H9 (cell line): ENCODE measurements around the gene MVD. TPM values are rescaled to one million over a fixed set of nuclear protein-coding genes. Genes with fewer than 3 reads are reported as not detected.

Source experiments
- DNase-seq: peaks from one replicate; pipeline ENCODE4 v3.0.0-alpha.2; 2017
- H2AFZ ChIP-seq: one replicate; pipeline ENCODE4 v1.6.1; 2013; ENCODE audit warnings: mild to moderate bottlenecking, low read length, control low read depth, moderate library complexity
- H2AK5ac ChIP-seq: 2 replicates; pipeline ENCODE4 v1.6.1; 2013; ENCODE audit warnings: low read length, control low read depth, mixed read lengths; ENCODE audit not compliant: insufficient read length
- H2BK120ac ChIP-seq: one replicate; pipeline ENCODE4 v1.6.1; 2013; ENCODE audit warnings: low read depth, mild to moderate bottlenecking, low read length, control low read depth, inconsistent platforms; ENCODE audit not compliant: poor library complexity, severe bottlenecking
- H2BK12ac ChIP-seq: 2 replicates; pipeline ENCODE4 v1.6.1; 2013; ENCODE audit warnings: low read length, control low read depth, mixed read lengths, low read depth; ENCODE audit not compliant: insufficient read length
- H2BK15ac ChIP-seq: 2 replicates; pipeline ENCODE4 v1.6.1; 2013; ENCODE audit warnings: low read depth, low read length, control low read depth
- H2BK20ac ChIP-seq: one replicate; pipeline ENCODE4 v1.6.1; 2013; ENCODE audit warnings: low read depth, mild to moderate bottlenecking, low read length, control low read depth, inconsistent platforms; ENCODE audit not compliant: poor library complexity, severe bottlenecking
- H2BK5ac ChIP-seq: 2 replicates; pipeline ENCODE4 v1.6.1; 2013; ENCODE audit warnings: low read length, control low read depth, mixed read lengths; ENCODE audit not compliant: insufficient read length
- H3K14ac ChIP-seq: 2 replicates; pipeline ENCODE4 v1.6.1; 2013; ENCODE audit warnings: low read length, control low read depth; ENCODE audit not compliant: insufficient read depth
- H3K18ac ChIP-seq: 2 replicates; pipeline ENCODE4 v1.6.1; 2013; ENCODE audit warnings: low read depth, mild to moderate bottlenecking, mixed read lengths, low read length, control low read depth; ENCODE audit not compliant: insufficient read length
- H3K23ac ChIP-seq: 2 replicates; pipeline ENCODE4 v1.6.1; 2013; ENCODE audit warnings: low read length, control low read depth, mixed read lengths, low read depth; ENCODE audit not compliant: insufficient read length
- H3K23me2 ChIP-seq: 2 replicates; pipeline ENCODE4 v1.6.1; 2013; ENCODE audit warnings: low read depth, mild to moderate bottlenecking, mixed read lengths, low read length, control low read depth; ENCODE audit not compliant: insufficient read length, poor library complexity, severe bottlenecking
- H3K27ac ChIP-seq: 2 replicates; pipeline ENCODE4 v1.5.1; 2013; ENCODE audit warnings: low read length, control low read depth, mixed read lengths, low read depth; ENCODE audit not compliant: insufficient read length
- H3K27me3 ChIP-seq: 2 replicates; pipeline ENCODE4 v1.6.1; 2013; ENCODE audit warnings: low read length, control low read depth, inconsistent platforms; ENCODE audit not compliant: insufficient read depth
- H3K4ac ChIP-seq: 2 replicates; pipeline ENCODE4 v1.6.1; 2013; ENCODE audit warnings: low read depth, mild to moderate bottlenecking, control low read depth, inconsistent platforms, low read length, moderate library complexity
- H3K4me1 ChIP-seq: 2 replicates; pipeline ENCODE4 v1.6.1; 2013; ENCODE audit warnings: low read length, control low read depth, inconsistent platforms; ENCODE audit not compliant: insufficient read depth
- H3K4me2 ChIP-seq: 2 replicates; pipeline ENCODE4 v1.6.1; 2013; ENCODE audit warnings: low read length, control low read depth, mixed read lengths; ENCODE audit not compliant: insufficient read length, insufficient read depth
- H3K56ac ChIP-seq: 2 replicates; pipeline ENCODE4 v1.6.1; 2013; ENCODE audit warnings: low read depth, mild to moderate bottlenecking, mixed read lengths, low read length, control low read depth; ENCODE audit not compliant: insufficient read length
- H3K79me1 ChIP-seq: 2 replicates; pipeline ENCODE4 v1.6.1; 2013; ENCODE audit warnings: low read depth, mild to moderate bottlenecking, moderate library complexity, low read length, control low read depth, inconsistent platforms; ENCODE audit not compliant: insufficient read depth, poor library complexity, severe bottlenecking
- H3K79me2 ChIP-seq: 2 replicates; pipeline ENCODE4 v1.6.1; 2013; ENCODE audit warnings: low read length, control low read depth, inconsistent platforms; ENCODE audit not compliant: insufficient read depth
- H3K9ac ChIP-seq: 2 replicates; pipeline ENCODE4 v1.6.1; 2013; ENCODE audit warnings: low read length, control low read depth, mixed read lengths; ENCODE audit not compliant: insufficient read length; ENCODE audit errors: extremely low read depth
- H3K9me3 ChIP-seq: one replicate; pipeline ENCODE4 v1.6.1; 2013; ENCODE audit warnings: low read depth, low read length, inconsistent platforms; ENCODE audit not compliant: control insufficient read depth
- H3T11ph ChIP-seq: one replicate; pipeline ENCODE4 v1.6.1; 2013; ENCODE audit warnings: mild to moderate bottlenecking, low read length, control low read depth, inconsistent platforms
- H4K20me1 ChIP-seq: one replicate; pipeline ENCODE4 v1.6.1; 2013; ENCODE audit not compliant: control insufficient read depth, insufficient read length, insufficient read depth
- H4K5ac ChIP-seq: 2 replicates; pipeline ENCODE4 v1.6.1; 2013; ENCODE audit warnings: low read depth, mild to moderate bottlenecking, mixed read lengths, low read length, control low read depth; ENCODE audit not compliant: insufficient read length
- H4K8ac ChIP-seq: replicated peaks from 2 replicates; pipeline ENCODE4 v1.6.1; 2013; ENCODE audit warnings: low read length, control low read depth, mixed read lengths, low read depth; ENCODE audit not compliant: insufficient read length
- H4K91ac ChIP-seq: 2 replicates; pipeline ENCODE4 v1.6.1; 2013; ENCODE audit warnings: low read depth, mild to moderate bottlenecking, moderate library complexity, mixed read lengths, low read length, control low read depth; ENCODE audit not compliant: insufficient read length
- H3K27ac Mint-ChIP-seq, 3 experiments: 2 replicates in 2 of 3; 3 replicates in 1 of 3; pipeline ENCODE4 v1.8.0; 2020 to 2021; ENCODE audit warnings: mixed read lengths in 3 of 3, mild to moderate bottlenecking in 1 of 3, moderate library complexity in 1 of 3
- H3K27me3 Mint-ChIP-seq: 2 replicates; pipeline ENCODE4 v1.8.0; 2021; ENCODE audit warnings: low read depth, mild to moderate bottlenecking, moderate library complexity, mixed read lengths
- H3K36me3 Mint-ChIP-seq, 3 experiments: 2 replicates in 2 of 3; 3 replicates in 1 of 3; pipeline ENCODE4 v1.8.0; 2020 to 2021; ENCODE audit warnings: low read depth in 3 of 3, mixed read lengths in 3 of 3; ENCODE audit not compliant: insufficient read depth in 1 of 3
- H3K4me1 Mint-ChIP-seq, 2 experiments: 2 replicates each; pipeline ENCODE4 v1.8.0; 2020; ENCODE audit warnings: mixed read lengths in 2 of 2
- H3K4me3 Mint-ChIP-seq, 2 experiments: 2 replicates in 1 of 2; 3 replicates in 1 of 2; pipeline ENCODE4 v1.8.0; 2020 to 2021; ENCODE audit warnings: mild to moderate bottlenecking in 2 of 2, mixed read lengths in 2 of 2, moderate library complexity in 1 of 2
- H3K9me3 Mint-ChIP-seq, 2 experiments: 2 replicates in 1 of 2; 3 replicates in 1 of 2; pipeline ENCODE4 v1.8.0; 2020; ENCODE audit warnings: mild to moderate bottlenecking in 2 of 2, mixed read lengths in 2 of 2, moderate library complexity in 1 of 2
- CTCF ChIP-seq: fragments of 200-600 bp; sonication (generic); conservative IDR thresholded peaks from 3 replicates; pipeline ENCODE4 v1.8.0; 2021; ENCODE audit warnings: antibody characterized with exemption, mild to moderate bottlenecking
- WGBS: extraction: QIAGEN DNeasy Blood & Tissue Kit; methylation state at CpG from one replicate; pipeline ENCODE4 v1.1.7; 2013; ENCODE audit warnings: missing lambda C conversion rate, low lambda C conversion rate, mixed read lengths; ENCODE audit not compliant: insufficient read length; ENCODE audit errors: extremely low coverage; 5-methylcytosine and 5-hydroxymethylcytosine counted together
- total RNA-seq: library from RNA; stranded (reverse); gene quantifications from 2 replicates; pipeline ENCODE4 v1.2.1, GENCODE V29; 2021

The MVD gene
- total RNA-seq, 1 experiment from 2014 or later, result 53.2 TPM

GRCh38 chr16:88653101-88653500 is 9.8 kb downstream of the MVD start:
- no peak overlapping the region for H3K4me2 ChIP-seq
- H3K79me2 ChIP-seq, result no peaks in the 10 kb centered on the region; the same call in 1 of the 2 replicates
- Mint-ChIP-seq H3K27me3 (no peaks in the 10 kb centered on the region), H3K9me3 (no peaks in the 10 kb centered on the region; a peak in 1 of 5 replicates), H3K36me3 (peaks cover 10 to 31% (median 29%) of the 10 kb centered on the region in 3 experiments; a peak in 6 of 7 replicates), H3K27ac (no peak overlapping the region; a peak in 2 of 7 replicates), H3K4me1 (peaks cover 8 to 12% of the 10 kb centered on the region in 2 experiments), H3K4me3 (no peak overlapping the region)
- H3K23ac ChIP-seq, result no peak overlapping the region
- H2BK5ac ChIP-seq, result no peak overlapping the region
- H3K27me3 ChIP-seq, result no peaks in the 10 kb centered on the region
- no peak overlapping the region for H2BK20ac ChIP-seq
- H2AFZ ChIP-seq, result no peak overlapping the region
- H2AK5ac ChIP-seq, result no peak overlapping the region
- H4K5ac ChIP-seq, result no peak overlapping the region
- no peak overlapping the region for H3K27ac ChIP-seq
- TF ChIP-seq CTCF, result no peak
- no peak overlapping the region for H3K9ac ChIP-seq
- H2BK12ac ChIP-seq, result no peak overlapping the region
- no peak overlapping the region for H2BK120ac ChIP-seq
- H3K23me2 ChIP-seq, result peaks cover 17% of the 10 kb centered on the region
- H3K79me1 ChIP-seq, result peaks cover 3% of the 10 kb centered on the region
- no peak overlapping the region for H4K8ac ChIP-seq
- no peaks in the 10 kb centered on the region for H4K20me1 ChIP-seq
- no peaks in the 10 kb centered on the region; the same call in 1 of the 2 replicates for H3K4me1 ChIP-seq
- H3K9me3 ChIP-seq, result no peaks in the 10 kb centered on the region
- H3K18ac ChIP-seq, result no peak overlapping the region
- no peak overlapping the region for H3K56ac ChIP-seq
- no CpG with 5 or more reads among the region's 13 CpGs for WGBS
- H2BK15ac ChIP-seq, result no peak overlapping the region
- no peak overlapping the region for H3K4ac ChIP-seq
- H3T11ph ChIP-seq, result no peak overlapping the region
- no peak overlapping the region for H3K14ac ChIP-seq
- DNase-seq, result no peak
- H4K91ac ChIP-seq, result no peak overlapping the region
